Measurements from ENCODE around the gene CCL26.

CCL26 gene, protein sequence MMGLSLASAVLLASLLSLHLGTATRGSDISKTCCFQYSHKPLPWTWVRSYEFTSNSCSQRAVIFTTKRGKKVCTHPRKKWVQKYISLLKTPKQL

DNA sequence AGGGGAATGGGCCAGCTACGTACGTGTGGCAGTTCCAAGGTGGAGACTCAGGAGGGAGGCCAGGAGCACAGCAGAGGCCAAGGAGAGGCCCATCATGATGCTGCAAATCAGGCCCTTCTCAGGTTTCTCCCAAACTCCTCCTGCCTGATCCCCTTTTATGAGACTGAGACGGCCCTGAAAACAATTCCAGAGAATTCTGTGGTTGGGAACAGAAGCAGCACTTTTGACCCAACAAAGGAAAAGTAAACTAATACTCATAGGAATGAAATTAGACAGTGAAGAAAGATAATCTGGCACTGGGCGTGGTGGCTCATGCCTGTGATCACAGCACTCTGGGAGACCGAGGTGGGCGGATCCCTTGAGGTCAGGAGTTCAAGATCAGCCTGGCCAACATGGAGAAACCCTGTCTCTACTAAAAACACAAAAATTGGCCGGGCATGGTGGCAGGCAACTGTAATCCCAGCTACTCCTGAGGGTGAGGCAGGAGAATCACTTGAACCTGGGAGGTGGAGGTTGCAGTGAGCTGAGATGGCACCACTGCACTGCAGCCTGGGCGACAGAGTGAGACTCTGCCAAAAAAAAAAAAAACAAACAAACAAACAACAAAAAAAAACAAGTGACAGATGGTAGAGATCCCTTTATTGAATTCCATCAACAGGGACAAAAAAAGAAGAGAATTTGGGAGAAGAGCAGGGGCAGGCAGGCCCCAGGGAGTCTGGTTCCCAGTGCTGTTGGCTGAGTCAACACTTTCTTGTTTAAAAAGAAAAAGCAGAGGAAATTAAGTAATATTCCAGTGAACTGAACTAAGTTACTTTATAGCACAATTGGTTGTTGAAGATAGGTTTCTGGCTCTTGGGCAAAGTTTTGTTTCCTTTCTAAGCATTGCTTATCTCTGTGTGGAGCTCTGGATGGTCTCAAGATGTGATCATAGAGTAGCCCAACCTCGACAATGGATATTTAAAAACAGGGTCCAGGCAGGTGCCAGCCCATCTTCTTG, at the start of gene CCL26:
TSS of gene CCL26 (minus strand) at position 131 of the 997 bp plus-strand sequence. CDS start at position 96, 35 bp downstream.
- DNase-seq (ENCODE audit: low spot score): no peak

DNA sequence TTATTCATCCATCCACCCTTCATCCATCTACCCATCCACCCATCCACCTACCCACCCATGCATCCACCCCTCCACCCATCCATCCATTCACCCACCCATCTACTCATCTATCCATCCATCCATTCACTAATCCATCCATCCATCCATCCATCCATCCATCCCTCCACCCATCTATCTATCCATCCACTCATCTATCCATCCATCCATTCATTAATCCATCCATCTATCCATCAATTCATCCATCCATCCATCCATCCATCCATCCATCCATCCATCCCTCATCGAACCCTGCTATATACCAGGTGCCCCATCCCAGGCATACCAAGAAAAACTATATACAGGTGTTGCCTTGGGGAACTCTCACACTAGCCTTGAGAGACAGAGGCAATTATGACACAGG, 48.7 kb upstream of the CCL26 start:
- DNase-seq (ENCODE audit: low spot score): no peak

DNA sequence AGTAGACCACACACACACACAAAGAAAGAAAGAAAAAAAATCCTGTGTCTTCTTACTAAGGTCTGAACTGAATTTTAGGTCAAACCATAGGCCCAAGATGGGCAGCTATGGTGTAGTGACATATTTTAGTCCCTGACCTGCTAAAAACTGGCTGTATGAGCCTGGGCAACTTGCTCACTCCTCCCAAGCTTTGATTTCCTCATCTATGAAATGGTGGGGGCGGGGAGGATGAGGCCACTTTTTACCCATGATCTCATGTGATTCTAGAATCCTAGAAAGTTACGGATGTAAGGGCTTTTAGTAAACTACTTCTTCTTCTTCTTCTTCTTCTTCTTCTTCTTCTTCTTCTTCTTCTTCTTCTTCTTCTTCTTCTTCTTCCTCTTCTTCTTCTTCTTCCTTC, 47.7 kb upstream of the CCL26 start:
- no peak for DNase-seq (ENCODE audit: low spot score)

DNA sequence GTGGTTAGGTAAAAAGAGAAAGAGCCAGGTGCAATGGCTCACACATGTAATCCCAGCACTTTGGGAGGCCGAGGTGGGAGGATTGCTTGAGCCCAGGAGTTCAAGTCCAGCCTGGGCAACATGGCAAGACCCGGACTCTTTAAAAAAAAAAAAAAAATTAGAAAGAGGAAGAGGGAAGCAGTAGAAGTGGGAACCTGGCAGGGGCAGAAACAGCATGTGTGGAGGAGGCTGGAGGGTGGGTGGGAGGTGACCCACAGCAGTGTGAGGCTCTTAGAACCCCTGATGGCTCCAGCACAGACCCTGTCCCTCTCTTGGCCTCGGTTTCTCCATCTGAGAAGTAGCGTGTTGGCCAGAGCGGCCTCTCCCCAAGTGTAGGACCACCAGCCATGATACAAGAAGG, 46.5 kb upstream of the CCL26 start:
- DNase-seq (ENCODE audit: low spot score): no peak

DNA sequence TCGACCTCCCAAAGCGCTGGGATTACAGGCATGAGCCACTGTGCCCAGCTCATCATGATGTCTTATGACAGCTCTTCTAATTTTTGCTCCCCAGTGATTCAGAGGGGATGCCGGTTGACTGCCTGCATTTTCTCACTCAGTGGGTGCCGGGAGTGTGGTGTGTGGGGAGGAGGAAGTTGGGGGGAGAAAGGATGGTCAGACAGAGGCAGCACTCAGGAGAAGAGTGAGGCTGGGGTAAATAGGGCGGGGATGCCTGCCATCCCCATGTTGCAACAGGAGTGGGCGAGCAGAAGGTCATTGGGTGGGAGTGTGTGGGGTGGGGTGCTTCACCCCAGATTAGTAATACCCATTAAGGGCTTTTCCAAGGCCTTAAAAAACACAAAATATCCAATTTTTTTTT, 45.1 kb upstream of the CCL26 start:
- DNase-seq (ENCODE audit: low spot score): no peak

DNA sequence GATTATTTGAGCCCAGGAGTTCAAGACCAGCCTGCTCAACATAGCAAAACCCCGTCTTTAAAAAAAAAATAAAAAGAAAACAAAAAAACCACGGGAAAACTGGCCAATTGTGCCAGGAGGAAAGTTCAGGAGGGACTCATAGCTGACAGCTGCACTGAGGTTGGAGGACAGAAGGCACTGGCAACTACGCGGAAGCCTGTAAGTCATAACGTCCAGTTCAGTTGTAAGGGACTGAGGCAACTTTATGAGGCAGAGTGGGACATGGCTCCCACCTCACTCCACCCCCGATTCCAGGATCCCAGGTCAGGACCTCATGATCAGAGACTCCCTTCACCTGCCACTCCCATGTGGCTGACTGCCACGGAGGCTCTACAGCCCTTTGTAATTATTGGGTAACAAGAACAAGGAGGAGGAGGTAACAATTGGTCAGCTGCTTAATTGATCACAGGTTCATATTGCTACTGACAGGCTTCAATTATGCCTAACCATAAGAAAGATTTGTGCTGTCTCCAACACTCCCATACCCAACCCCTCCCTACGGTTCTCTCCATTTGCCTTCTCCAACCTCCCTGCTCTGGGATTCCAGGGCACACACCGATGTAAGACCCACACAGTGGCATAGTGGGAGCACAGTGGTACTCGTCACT, 43.5 kb upstream of the CCL26 start:
- no peak for DNase-seq (ENCODE audit: low spot score)

DNA sequence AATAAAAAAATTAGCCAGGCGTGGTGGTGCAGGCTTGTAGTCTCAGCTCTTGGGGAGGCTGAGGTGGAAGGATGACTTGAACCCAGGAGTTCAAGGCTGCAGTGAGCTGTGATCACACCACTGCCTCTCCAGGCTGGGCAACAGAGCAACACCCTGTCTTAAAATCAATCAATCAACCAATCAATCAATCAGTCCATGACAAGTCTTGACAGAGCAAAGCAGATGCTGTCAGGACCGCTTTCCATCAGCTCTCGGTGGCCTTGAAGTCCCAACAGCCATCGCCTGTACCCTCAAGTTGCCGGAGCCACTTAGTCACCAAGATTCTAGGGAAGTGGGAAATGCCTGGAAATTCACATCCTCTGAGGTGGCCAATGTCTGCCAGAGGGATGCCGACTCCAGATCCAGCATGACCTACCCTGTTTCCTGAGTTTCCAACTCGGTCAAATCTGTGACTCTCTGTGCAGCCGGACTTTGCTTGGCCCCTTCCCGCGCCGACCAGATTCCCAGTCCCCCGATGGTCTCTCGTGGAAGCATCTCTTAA, 42.5 kb upstream of the CCL26 start:
- DNase-seq (ENCODE audit: low spot score): no peak

DNA sequence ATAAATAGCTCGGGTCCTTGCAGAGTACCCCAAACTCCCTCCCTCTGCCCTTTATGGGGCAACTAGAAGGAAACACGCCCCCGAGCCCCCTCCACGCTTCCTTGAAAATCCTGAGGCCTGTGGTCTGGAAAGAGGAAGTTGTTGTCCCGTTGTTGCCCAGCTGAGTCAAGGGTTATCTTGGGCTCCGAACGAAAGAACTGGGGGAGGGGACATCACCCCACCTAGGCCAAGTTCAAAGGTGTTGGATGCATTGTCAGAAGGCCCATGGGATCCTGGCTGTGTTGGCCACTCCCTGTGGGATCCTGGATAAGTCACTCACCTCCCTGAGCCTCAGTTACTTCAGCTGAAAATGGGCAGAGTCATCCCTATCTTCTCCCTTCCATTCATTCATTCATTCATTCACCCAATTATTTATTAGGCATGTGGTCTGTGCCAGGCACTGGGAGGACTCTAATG, 41.8 kb upstream of the CCL26 start, which contains the start of gene CCL24:
TSS of gene CCL24 (minus strand) at position 26 of the 456 bp plus-strand sequence. CDS start 91 bp downstream, outside the sequence.
- no peak for DNase-seq (ENCODE audit: low spot score)

DNA sequence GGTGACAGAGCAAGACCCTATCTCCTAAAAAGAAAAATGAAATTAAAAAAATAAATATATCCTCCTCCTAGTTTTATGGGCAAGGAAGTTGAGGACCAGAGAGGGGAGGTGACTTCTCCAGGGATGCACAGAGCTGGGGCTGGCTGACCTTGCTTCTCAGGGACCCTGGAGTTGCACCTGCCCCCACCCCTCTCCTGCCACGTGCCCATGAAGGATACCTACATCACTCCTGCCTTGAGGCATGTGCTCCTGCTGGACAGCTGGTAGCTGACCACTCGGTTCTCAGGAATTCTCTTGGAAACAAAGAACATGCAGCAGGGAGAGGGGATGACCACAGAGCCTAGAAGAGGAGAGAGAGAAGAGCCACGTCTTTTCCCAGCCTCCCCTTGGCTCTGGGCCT, 41.1 kb upstream of the CCL26 start:
- no peak for DNase-seq (ENCODE audit: low spot score)

DNA sequence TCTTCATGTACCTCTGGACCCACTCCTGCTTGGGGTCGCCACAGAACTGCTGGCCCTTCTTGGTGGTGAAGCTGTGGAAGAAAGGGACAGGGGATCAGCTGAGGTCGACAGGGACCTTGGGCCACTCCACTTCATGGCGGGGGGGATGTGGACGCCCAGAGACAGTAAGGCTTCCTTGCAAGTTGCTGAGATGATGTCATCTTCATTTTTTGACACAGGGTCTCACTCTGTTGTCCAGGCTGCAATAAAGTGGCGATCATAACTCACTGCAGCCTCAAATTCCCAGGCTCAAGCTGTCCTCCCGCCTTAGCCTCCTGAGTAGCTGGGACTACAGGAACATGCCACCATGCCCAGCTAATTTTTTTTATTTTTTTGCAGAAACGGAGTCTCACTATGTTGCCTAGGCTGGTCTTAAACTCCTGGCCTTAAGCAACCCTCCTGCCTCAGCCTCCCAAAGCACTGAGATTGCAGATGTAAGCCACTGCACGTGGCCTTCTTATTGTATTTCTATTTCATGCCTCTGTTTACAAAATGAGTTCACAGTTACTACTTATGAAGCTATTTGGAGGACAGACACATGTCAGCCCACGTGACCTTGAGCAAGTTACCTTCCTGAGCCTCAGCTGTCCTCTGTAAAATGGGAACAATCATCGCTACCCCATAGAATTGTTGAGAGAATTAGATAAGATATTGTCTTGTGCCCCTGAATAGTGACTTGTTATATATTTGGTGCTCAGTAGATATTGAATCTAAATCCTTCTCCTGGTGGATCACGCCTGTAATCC, 40.1 kb upstream of the CCL26 start:
- no peak for DNase-seq (ENCODE audit: low spot score)

DNA sequence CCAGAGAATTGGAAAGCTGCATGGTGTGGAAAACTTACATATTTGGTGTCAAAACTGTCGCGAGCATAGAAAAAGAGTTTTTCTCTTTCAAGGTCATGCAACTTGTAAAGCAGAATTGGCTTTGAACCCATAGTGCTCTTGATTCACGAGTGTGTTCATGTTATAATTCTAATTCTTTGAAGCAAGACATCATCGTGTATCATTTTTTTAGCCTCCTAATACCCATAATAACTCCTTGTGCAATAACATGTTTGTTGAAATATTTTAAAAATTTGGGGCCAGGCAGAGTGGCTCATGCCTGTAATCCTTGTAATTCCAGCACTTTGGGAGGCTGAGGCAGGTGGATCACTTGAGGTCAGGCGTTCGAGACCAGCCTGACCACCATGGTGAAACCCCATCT, 37.4 kb upstream of the CCL26 start:
- DNase-seq (ENCODE audit: low spot score): no peak

DNA sequence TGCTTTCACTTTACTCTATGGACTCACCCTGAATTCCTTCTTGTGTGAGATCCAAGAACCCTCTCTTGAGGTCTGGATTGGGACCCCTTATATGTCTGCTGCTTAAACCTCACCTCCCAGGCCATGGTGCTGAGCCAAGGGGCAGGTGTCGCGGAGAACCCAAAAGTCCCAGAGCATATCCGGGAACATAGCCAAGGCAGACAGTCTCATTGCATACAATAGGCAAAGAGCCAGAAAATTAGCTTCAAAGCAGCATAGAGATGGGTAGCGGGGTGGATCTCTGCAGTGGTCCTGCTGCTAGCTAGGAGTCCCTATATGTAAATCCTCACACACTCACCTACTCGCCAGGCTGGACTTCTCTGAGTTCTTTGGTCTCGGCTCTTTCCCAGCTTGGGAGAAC, 36.1 kb upstream of the CCL26 start:
- no peak for DNase-seq (ENCODE audit: low spot score)

DNA sequence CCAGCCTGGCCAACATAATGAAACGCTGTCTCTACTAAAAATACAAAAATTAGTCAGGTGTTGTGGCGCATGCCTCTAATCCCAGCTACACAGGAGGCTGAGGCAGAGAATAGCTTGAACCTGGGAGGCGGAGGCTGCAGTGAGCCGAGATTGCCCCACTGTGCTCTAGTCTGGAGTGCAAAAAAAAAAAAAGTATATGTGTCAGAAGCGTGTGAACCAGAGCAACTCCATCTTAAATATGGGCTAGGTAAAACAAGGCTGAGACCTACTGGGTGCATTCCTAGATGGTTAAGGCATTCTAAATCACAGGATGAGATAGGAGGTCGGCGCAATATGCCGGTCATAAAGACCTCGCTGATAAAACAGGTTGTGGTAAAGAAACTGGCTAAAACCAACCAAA, 35.4 kb upstream of the CCL26 start:
- DNase-seq (ENCODE audit: low spot score): no peak

DNA sequence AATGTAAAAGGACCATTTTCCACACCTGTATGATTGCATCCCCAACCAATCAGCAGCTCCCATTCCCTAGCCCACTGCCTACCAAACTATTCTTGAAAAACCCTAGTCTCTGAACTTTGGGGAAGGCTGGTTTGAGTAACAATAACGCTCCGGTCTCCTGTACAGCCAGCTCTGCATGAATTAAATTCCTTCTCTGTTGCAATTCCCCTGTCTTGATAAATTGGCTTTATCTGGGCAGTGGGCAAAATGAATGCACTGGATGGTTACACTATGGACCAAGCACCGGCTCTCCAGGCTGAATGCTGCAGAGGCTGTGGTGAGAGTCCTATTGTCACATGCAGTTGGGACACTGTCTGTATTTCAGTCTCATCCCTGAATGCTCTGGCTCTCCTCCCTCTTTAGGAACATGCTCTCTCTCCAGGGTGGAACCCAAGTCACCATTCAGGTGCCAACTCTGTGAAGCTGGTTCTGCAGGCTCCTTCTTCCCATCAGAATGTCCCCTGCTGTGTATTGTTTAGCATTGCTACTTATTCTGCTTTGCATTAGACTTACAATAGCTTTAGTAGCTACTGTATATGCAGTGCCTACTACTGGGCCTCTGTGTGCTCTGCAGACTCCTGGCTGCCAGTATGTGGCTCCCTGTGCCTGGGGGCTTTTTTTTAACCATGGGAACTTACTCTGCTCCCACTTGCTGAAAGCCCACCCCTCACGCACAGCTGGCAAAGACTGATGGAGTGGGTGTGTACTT, 34.7 kb upstream of the CCL26 start:
- DNase-seq (ENCODE audit: low spot score): no peak

DNA sequence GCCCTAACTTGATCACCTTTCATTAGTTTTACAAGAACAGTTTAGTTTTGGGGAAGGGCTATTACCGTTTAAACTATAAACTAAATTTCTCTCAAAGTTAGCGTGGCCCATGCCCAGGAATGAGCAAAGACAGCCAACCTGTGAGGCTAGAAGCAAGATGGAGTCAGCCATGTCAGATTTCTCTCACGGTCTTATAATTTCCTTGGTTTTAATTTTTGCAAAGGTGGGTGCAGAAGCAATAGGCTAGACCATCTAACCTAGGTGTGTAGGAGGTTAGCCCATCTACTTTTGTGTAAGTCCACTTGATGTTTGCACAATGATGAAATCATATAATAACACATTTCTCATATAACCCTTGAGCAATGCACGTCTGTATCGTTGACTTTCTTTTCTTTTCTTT, 32.7 kb upstream of the CCL26 start:
- no peak for DNase-seq (ENCODE audit: low spot score)

DNA sequence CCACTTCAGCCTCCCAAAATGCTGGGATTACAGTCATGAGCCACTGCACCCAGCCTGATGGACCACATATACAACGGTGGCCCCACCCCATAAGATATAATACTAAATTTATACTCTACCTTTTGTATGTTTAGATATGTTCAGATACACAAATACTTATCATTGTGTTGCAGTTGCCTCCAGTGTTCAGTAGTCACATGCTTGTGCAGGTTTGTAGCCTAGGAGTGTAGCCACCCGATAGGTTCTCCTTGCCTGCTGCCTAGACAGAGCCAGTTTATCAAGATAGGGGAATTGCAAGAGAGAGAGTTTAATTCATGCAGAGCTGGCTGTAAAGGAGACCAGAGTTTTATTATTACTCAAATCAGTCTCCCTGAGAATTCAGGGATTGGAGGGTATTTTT, 32.0 kb upstream of the CCL26 start:
- no peak for DNase-seq (ENCODE audit: low spot score)

DNA sequence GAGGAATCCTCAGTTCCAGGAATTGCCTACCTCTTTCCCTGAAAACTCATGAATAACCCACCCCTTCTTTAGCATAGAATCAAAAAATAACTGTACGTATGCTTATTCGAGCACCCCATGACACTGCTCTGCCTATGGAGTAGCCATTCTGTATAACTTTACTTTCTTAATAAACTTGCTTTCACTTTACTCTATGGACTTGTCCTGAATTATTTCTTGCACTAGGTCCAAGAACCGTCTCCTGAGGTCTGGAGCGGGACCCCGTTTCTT, 30.5 kb upstream of the CCL26 start:
- no peak for DNase-seq (ENCODE audit: low spot score)

DNA sequence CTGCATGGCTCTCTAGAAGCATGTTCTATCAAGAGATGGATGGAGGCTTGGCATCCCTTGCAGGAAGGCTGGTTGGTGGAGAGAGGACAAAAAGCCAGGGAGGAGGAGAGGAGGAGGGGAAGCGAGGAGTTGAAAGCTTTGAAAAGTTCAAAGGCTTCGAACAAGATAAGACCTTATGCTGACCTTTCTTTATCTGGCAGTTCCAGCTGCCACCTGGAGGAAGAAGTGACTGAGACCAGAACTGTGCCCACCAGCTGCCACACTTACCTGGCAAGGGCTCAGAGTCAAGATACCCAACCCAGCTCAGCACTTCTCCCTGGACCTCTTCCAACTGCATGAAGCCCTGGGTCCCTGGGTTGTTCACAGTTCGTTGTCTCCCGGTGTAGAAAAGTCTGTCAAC, 26.8 kb upstream of the CCL26 start:
- no peak for DNase-seq (ENCODE audit: low spot score)

DNA sequence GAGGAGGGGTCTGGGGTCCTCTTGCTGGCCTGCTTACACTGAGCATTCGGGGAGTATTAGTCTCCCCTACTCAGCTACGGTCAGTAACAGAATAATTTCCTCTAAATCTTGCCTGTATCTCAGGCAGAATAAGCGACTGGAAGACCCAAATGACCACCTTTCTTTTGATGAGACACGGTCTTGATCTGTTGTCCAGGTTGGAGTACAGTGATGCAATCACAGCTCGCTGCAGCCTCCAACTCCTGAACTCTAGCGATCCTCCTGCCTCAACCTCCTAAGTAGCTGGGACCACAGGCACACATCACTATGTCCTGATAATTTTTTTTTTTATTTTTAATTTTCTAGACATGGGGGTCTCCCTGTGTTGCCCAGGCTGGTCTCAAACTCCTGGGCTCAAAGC, 24.4 kb upstream of the CCL26 start:
- DNase-seq (ENCODE audit: low spot score): no peak

DNA sequence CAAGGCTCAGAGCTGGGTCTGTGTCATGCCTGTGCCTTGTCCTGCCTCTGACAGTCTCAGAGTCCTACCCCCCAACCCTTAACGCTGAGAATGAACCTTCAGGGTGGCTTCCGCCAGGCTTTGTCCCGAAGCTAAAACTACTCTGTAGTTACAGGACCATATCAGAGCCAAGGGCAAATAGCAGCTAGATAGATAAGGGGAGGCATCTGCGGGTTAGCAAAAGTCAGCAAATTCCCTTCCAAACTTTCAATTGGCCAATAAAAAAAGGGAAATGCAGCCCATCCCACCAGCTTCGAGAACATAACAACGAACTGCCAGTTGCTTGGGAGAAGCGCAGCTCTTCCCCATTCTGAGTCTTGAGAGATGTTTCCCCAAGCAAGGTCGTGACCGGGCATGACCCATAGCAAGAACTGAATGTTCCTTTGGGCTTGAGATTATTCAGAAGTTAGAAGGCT, 23.8 kb upstream of the CCL26 start:
- DNase-seq (ENCODE audit: low spot score): no peak

DNA sequence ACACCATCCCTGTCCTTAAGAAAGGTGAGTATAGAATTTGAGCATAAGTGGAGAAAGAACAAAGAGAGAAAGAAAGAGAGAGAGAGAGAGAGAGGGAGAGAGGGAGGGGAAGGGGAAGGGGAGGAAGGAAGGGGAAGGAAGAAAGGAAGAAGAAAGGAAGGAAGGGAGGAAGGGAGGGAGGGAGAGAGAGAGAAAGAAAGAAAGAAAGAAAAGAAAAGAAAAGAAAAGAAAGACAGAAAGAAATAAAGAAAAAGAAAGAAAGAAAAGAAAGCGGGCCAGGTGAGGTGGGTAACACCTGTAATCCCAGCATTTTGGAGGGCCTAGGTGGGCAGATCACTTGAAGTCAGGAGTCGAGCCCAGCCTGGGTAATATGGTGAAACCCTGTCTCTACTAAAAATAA, 21.7 kb upstream of the CCL26 start:
- no peak for DNase-seq (ENCODE audit: low spot score)
